ENCODE measurements around the gene CEP112.

- no peak for TF ChIP-seq GATA3 (IDR thresholded peaks at IDR 0.05; ENCODE audit: low read depth, low read length)
- TF ChIP-seq GATA2 (IDR thresholded peaks at IDR 0.05; ENCODE audit: low read depth, low read length) = no peak
These were observed 392.1 kb downstream of the CEP112 start for GRCh38 chr17:65799869-65800268.
